HG02973 (cell line): ENCODE measurements around the gene INKA2.

Source experiments
- ATAC-seq: cut with Tn5 transposase; IDR thresholded peaks from one replicate; pipeline ENCODE4 v1.9.1; 2021; ENCODE audit warnings: moderate library complexity; ENCODE audit not compliant: unreplicated experiment

The INKA2 gene

GRCh38 chr1:111734426-111734825 is 4.8 kb downstream of the INKA2 start:
- ATAC-seq: no peak

- no peak for ATAC-seq
Observed at GRCh38 chr1:111733992-111734341, 5.2 kb downstream of the INKA2 start.

GRCh38 chr1:111733183-111733991 is 5.8 kb downstream of the INKA2 start:
- ATAC-seq: no peak

GRCh38 chr1:111732718-111733117 is 6.5 kb downstream of the INKA2 start:
- no peak for ATAC-seq

- no peak for ATAC-seq
Observed at GRCh38 chr1:111731956-111732355, 7.2 kb downstream of the INKA2 start.

GRCh38 chr1:111730706-111731105 is 8.5 kb downstream of the INKA2 start:
- ATAC-seq: no peak

GRCh38 chr1:111729946-111730681 is 9.1 kb downstream of the INKA2 start:
- ATAC-seq: no peak

GRCh38 chr1:111729271-111729921 is 9.8 kb downstream of the INKA2 start:
- no peak for ATAC-seq

GRCh38 chr1:111727056-111727455 is 12.1 kb downstream of the INKA2 start:
- no peak for ATAC-seq

- ATAC-seq: no peak
Observed at GRCh38 chr1:111725192-111725591, 14.0 kb downstream of the INKA2 start.

- no peak for ATAC-seq
Observed at GRCh38 chr1:111723871-111724270, 15.3 kb downstream of the INKA2 start.

- ATAC-seq: no peak
Observed at GRCh38 chr1:111723091-111723806, 15.9 kb downstream of the INKA2 start.

- ATAC-seq: no peak
Observed at GRCh38 chr1:111720977-111721786, 18.0 kb downstream of the INKA2 start.

- ATAC-seq: no peak
Observed at GRCh38 chr1:111720274-111720976, 18.8 kb downstream of the INKA2 start.

GRCh38 chr1:111719674-111720132 is 19.5 kb downstream of the INKA2 start:
- ATAC-seq: no peak

GRCh38 chr1:111719135-111719534 is 20.1 kb downstream of the INKA2 start:
- ATAC-seq: no peak

- ATAC-seq: no peak
Observed at GRCh38 chr1:111717450-111717849, 21.7 kb downstream of the INKA2 start.

- ATAC-seq: no peak
Observed at GRCh38 chr1:111716333-111716732, 22.9 kb downstream of the INKA2 start.

GRCh38 chr1:111709986-111710385 is 29.2 kb downstream of the INKA2 start:
- no peak for ATAC-seq

- ATAC-seq: no peak
Observed at GRCh38 chr1:111707906-111708305, 31.3 kb downstream of the INKA2 start.
